Sigmoid colon (tissue), 7 donors: Measurements from ENCODE around the gene CRLF2. TPM values are rescaled to one million over a fixed set of nuclear protein-coding genes. Genes with fewer than 3 reads are reported as not detected.

ENCODE experiments used
- DNase-seq: peaks from one replicate; pipeline ENCODE4 v3.0.0-alpha.2; 2019
- H3K27ac ChIP-seq, 4 donors: fragments of 200-600 bp; sonication (generic); one replicate each; pipeline ENCODE4 v1.5.1; 2016 to 2019; ENCODE audit warnings: mild to moderate bottlenecking in 1 of 4
- H3K27me3 ChIP-seq, 3 donors: fragments of 200-600 bp; sonication (generic); one replicate each; pipeline ENCODE4 v1.5.1; 2019; ENCODE audit warnings: mild to moderate bottlenecking in 1 of 3
- H3K36me3 ChIP-seq, 4 donors: fragments of 200-600 bp; sonication (generic); one replicate each; pipeline ENCODE4 v1.5.1; 2016 to 2019
- H3K4me1 ChIP-seq, 4 donors: fragments of 200-600 bp; sonication (generic); one replicate each; pipeline ENCODE4 v1.5.1; 2017 to 2019
- H3K4me3 ChIP-seq, 4 donors: fragments of 200-600 bp; sonication (generic); one replicate each; pipeline ENCODE4 v1.5.1; 2017 to 2019; ENCODE audit warnings: mild to moderate bottlenecking in 2 of 4, moderate library complexity in 1 of 4
- H3K9me3 ChIP-seq, 4 donors: fragments of 200-600 bp in 3 of 4; sonication (generic) in 3 of 4; one replicate each; pipeline versions ENCODE4 v1.5.1 to v1.6.1; 2013 to 2019
- EP300 ChIP-seq, 4 donors: sonication (generic); formaldehyde crosslinking; IDR thresholded peaks; one replicate each; pipeline ENCODE4 v1.6.1; 2017; ENCODE audit warnings: antibody characterized with exemption in 4 of 4
- POLR2A ChIP-seq, 2 donors: fragments of 450-650 bp; IDR thresholded peaks; one replicate each; pipeline ENCODE4 v1.6.1; 2016; ENCODE audit warnings: antibody characterized with exemption in 2 of 2, mild to moderate bottlenecking in 2 of 2, moderate library complexity in 2 of 2
- POLR2AphosphoS5 ChIP-seq, 4 donors: sonication (generic); formaldehyde crosslinking; IDR thresholded peaks; one replicate each; pipeline ENCODE4 v1.6.1; 2017; ENCODE audit warnings: antibody characterized with exemption in 4 of 4
- WGBS, 2 donors: extraction: QIAGEN DNeasy Blood & Tissue Kit; methylation state at CpG; one replicate each; pipeline ENCODE4 v1.1.7; 2013; 5-methylcytosine and 5-hydroxymethylcytosine counted together
- intact Hi-C: fragments of 100-400 bp; cut with DNase I; formaldehyde crosslinking; loops from one replicate; pipeline ENCODE4 v1.15.1; 2023
- polyA plus RNA-seq, 3 donors: library from polyadenylated mRNA; stranded (reverse); fragments of 200-250 nt; gene quantifications; one replicate each; pipeline ENCODE4 v1.2.3, GENCODE V29; 2013
- total RNA-seq, 4 donors: library from RNA; depleted of rRNA; stranded (reverse); fragments of >200 nt; gene quantifications; one replicate each; pipeline ENCODE4 v1.1.0, GENCODE V29; 2016
- TF ChIP-seq, protein P1 (sequence below), 4 experiments: fragments of 450-650 bp in 3 of 4; fragments of 200-600 bp in 1 of 4; IDR thresholded peaks; one replicate each; pipeline ENCODE4 v1.5.1; 2016 to 2019; ENCODE audit warnings: antibody characterized with exemption in 4 of 4, mild to moderate bottlenecking in 3 of 4, moderate library complexity in 2 of 4
- donor health status: healthy with polysubstance abuse.
- donor health status: Bipolar disorder and iron deficiency.
- donor health status: healthy.

CRLF2 gene
- total and polyA plus RNA-seq, 7 donors = 0.41 to 1.1 (median 0.74) TPM; not detected in 3

DNA sequence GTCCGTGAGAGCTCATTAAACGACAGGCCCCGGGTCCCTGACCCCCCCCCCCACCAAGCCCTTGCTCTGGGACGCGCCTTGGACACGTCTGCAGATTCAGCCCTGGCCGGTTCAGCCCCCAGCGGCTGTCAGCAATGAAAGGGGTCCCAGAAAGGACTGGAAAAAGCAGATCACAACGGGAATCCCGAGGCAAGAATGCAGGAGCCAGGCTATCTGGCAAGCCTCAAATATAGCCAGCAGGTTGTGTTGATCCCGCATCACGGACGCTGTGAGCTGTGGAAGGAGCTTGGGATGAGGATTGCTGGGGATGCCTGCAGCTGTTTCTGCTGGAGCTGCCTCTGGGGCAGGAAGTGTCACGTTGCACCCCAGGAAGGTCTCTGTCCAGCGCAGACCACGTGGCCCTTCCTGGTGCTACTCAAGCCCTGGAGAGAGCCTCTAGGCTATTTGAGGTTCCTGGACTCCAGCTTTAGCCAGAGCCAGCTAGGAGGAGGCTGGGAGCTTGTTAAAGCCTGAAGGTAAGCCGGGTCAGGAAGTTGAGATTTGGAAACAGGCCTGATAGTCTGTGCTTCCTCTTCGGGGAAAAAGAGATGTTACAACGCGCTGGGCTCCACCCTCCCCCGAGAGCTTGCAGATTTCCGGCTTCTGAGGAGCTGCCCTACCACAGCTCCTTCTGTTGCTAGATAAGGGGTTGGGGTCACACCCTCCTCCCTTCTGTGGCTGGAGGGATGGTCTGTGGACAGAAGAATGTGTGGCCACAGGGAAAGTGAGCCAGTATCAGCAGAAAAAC lies 36.8 kb upstream of the CRLF2 start:
- Histone ChIP-seq H3K27me3 (peaks cover 6 to 21% (median 6%) of the 10 kb centered on the region in 3 donors), H3K4me3 (peak overlapping the region; percentile 3 to 27 (median 15)), H3K4me1 (peaks cover 0 to 18% (median 16%) of the 10 kb centered on the region in 4 donors), H3K36me3 (no peaks in the 10 kb centered on the region), H3K27ac (peak overlapping the region; percentile 32 to 51 (median 45)), H3K9me3 (no peaks in the 10 kb centered on the region)
- no peak for TF ChIP-seq EP300 (IDR thresholded peaks at IDR 0.05)
- TF ChIP-seq POLR2A (IDR thresholded peaks at IDR 0.05) = no peak
- TF ChIP-seq POLR2AphosphoS5 (IDR thresholded peaks at IDR 0.05) = no peak
- TF ChIP-seq, protein P1, sequence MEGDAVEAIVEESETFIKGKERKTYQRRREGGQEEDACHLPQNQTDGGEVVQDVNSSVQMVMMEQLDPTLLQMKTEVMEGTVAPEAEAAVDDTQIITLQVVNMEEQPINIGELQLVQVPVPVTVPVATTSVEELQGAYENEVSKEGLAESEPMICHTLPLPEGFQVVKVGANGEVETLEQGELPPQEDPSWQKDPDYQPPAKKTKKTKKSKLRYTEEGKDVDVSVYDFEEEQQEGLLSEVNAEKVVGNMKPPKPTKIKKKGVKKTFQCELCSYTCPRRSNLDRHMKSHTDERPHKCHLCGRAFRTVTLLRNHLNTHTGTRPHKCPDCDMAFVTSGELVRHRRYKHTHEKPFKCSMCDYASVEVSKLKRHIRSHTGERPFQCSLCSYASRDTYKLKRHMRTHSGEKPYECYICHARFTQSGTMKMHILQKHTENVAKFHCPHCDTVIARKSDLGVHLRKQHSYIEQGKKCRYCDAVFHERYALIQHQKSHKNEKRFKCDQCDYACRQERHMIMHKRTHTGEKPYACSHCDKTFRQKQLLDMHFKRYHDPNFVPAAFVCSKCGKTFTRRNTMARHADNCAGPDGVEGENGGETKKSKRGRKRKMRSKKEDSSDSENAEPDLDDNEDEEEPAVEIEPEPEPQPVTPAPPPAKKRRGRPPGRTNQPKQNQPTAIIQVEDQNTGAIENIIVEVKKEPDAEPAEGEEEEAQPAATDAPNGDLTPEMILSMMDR (IDR thresholded peaks at IDR 0.05) = no peak
- WGBS, 2 donors = 5 to 10% methylated on average over 22 of the region's 22 CpGs
- intact Hi-C loops = no loop called here
- DNase-seq = peak; percentile 76

DNA sequence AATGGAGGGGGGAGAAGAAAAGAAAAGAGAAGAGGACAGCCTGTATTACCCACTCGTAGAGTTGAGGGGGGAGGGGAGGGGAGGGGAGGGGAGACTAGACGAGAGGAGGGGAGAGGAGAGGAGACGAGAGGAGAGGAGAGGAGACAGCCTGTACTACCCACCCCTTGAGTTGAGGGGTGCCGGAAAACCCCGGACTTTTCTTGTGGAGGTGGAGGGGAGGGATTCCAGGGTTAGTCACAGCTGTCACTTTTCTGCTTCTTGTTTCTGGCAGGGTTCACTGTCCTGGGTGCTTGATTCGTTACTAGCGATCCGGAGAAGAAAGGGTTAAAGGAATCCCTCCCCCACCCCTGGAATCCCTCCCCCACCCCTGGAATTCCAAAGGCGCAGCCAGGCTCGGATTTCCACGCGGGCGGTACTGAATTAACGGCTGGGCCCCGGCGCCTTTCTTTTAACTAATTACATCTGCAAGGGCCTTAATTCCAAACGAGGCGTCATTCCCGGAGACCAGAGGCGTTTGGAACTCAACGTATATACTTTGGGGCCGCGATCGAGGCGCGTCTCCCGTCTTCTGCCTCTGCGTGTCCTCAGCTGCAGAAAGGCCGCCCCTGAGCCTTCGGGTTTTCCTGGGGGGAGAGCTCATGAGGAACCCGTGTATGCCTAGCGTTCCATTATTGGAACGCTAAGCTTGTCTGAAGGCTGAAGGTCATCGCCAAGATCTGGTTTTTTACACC lies 36.0 kb upstream of the CRLF2 start:
- H3K4me3 ChIP-seq = peak overlapping the region; percentile 3 to 27 (median 15)
- intact Hi-C loops = no loop called here
- no peaks in the 10 kb centered on the region for H3K36me3 ChIP-seq
- peaks cover 6 to 21% (median 6%) of the 10 kb centered on the region in 3 donors for H3K27me3 ChIP-seq
- 4 to 10% methylated on average over 34 of the region's 34 CpGs for WGBS, 2 donors
- TF ChIP-seq, protein P1 (IDR thresholded peaks at IDR 0.05) = no peak
- TF ChIP-seq POLR2A (IDR thresholded peaks at IDR 0.05) = no peak
- no peak for TF ChIP-seq POLR2AphosphoS5 (IDR thresholded peaks at IDR 0.05)
- TF ChIP-seq EP300 (IDR thresholded peaks at IDR 0.05) = no peak
- H3K4me1 ChIP-seq = peaks cover 0 to 18% (median 16%) of the 10 kb centered on the region in 4 donors
- no peaks in the 10 kb centered on the region for H3K9me3 ChIP-seq
- DNase-seq = no peak
- peak overlapping the region; percentile 32 to 51 (median 45) for H3K27ac ChIP-seq

DNA sequence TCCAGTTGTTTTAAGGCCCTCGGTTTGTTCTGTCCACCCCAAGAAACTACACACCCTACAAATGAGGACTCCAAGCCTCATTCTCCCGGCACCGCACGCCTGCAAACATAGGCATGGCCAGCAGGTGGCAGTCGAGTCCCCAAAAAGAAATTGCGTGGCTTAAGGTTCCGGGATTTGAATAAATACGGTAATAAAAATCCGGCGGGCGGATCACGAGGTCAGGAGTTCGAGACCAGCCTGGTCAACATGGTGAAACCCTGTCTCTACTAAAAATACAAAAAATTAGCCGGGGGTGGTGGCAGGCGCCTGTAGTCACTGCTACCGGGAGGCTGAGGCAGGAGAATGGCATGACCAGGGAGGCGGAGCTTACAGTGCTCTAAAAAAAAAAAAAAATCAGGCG lies 34.4 kb upstream of the CRLF2 start:
- DNase-seq = peak; percentile 72
- Histone ChIP-seq H3K4me1 (peaks cover 0 to 18% (median 16%) of the 10 kb centered on the region in 4 donors), H3K9me3 (no peaks in the 10 kb centered on the region), H3K27ac (no peak overlapping the region), H3K27me3 (peaks cover 6 to 21% (median 6%) of the 10 kb centered on the region in 3 donors), H3K36me3 (no peaks in the 10 kb centered on the region), H3K4me3 (no peak overlapping the region)
- 14 to 16% methylated on average over 18 of the region's 18 CpGs for WGBS, 2 donors
- TF ChIP-seq POLR2A (IDR thresholded peaks at IDR 0.05) = no peak
- TF ChIP-seq, protein P1 (IDR thresholded peaks at IDR 0.05) = peak in 3 of 4 experiments; percentile 37 to 69 (median 66)
- intact Hi-C loops = no loop called here

DNA sequence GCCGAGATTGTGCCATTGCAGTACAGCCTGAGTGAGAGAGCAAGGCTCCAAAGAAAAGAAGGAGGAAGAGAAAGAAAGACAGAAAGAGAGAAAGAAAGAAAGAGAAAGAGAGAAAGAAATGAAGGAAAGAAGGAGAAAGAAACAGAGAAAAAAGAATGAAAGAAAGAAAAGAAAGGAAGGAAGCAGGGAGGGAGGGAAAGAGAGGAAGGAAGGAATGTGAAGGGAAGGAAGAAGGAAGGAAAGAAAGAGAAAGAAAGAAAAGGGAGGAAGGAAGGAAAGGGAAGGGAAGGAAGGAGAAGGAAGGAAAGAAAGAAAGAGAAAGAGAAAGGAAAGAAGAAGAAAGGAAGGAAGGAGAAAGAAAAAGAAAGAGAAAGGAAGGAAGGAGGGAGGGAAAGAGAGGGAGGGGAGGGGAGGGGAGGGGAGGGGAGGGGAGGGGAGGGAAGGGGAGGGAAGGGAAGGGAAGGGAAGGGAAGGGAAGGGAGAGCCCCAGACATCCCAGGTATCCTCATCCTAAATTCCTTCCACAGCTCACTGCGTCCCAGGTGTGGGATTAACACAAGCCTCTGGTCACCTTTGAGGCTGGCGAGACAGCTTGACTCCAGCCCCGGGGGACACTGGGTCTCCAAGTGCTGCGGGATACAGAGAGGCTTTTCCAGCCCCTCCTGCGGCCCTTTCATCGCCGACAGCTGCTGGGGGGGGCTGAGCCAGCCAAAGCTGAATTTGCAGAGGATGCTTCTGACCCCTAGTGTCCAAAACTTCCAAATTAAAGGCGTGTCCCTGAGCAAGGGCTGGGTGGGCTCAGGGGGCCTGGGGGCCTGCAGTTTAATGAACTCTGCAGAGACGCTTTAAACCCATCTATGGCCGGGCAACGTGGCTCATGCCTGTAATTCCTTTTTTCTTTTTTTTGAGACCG lies 32.0 kb upstream of the CRLF2 start:
- intact Hi-C loops = no loop called here
- 25 to 28% methylated on average over 13 of the region's 13 CpGs for WGBS, 2 donors
- Histone ChIP-seq H3K27me3 (peaks cover 0 to 12% (median 2%) of the 10 kb centered on the region in 3 donors), H3K36me3 (no peaks in the 10 kb centered on the region), H3K4me3 (no peak overlapping the region), H3K4me1 (peaks cover 0 to 13% (median 12%) of the 10 kb centered on the region in 4 donors), H3K27ac (no peak overlapping the region), H3K9me3 (no peaks in the 10 kb centered on the region)
- DNase-seq = no peak
- TF ChIP-seq EP300 (IDR thresholded peaks at IDR 0.05) = no peak
